NCI-H2196 (cell line): ENCODE results near the gene CLCN6.
A peak's percentile ranks its signal among the peaks of the same experiment; 100 is the strongest.

Experiments used
- DNase-seq: peaks from one replicate; lab custom pipeline; 2025; ENCODE audit not compliant: unreplicated experiment; lab: John Stamatoyannopoulos, UW

CLCN6 gene

DNA sequence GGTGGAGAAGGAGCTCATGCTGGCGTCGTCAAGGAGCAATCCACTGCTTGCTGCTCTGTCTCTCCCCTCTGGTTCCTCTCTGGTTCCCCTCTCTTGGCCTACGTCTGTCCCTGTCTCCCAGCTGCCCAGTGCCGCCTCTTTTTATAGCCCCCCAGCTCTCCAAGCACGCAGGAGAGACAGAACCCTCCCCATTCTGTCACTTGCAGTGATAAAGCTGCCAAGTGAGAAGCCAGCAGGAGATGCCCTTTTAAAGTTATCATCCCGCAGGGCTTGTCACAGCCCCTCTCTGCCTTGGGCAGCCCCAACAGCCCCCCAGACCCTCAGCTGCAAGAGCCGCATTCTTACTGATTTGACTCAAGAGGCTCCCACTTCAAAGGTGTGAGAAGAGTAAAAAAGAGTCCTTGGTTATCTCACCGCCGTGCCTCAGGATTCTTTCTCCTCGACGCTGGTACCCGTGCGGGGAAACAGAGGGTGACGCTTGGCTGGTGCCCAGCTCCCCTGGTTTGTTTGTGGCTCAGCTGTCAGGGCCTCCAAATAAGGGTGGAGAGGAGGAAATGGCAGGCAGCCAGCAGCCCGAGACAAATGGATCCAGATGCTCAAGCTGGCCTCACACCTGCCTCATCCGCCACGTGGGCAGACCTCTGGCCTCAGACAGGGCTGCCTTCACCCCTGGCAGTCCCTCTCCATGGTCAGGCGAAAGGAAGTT is 41.8 kb downstream of the CLCN6 start, which contains the start of gene NPPA:
TSS of gene NPPA (minus strand) at position 117 of the 706 bp plus-strand sequence. CDS start at position 18, 99 bp downstream.
- peak; percentile 94 for DNase-seq

DNA sequence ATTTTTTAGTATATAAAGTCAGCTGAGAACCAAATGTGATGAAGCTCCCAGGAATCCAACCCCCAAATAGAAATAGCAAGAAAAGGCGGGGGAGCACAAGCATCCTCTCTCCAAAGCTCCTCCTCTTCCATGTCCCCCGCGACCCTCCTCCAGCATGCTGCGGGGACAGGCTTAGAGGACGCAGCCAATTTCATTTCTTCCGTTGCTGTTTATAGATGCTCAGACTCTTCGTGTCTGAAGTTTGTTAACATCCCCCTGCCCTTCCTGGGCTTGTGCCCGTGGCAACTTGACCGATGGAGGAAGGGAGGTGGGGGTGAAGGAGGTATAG is 42.3 kb downstream of the CLCN6 start:
- no peak for DNase-seq

DNA sequence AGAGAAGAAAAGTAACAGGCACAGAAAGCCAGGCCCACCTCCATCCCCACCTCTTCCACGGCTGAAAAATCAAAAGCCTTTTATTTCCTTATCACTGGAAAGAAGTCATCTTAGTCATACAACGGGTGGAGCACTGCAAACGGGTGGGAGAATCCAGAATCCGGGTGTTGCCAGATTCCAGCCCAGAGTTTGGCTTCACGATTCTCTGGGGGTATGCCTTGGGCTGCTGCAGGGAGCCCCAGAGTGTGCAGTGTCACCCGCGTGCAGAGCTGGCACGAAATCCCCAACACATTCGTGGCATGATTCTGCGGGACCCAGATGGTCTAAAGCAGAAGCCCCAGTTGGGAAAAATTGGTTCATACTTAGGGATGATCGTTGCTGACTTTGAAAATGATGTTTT is 44.2 kb downstream of the CLCN6 start:
- DNase-seq, result no peak

DNA sequence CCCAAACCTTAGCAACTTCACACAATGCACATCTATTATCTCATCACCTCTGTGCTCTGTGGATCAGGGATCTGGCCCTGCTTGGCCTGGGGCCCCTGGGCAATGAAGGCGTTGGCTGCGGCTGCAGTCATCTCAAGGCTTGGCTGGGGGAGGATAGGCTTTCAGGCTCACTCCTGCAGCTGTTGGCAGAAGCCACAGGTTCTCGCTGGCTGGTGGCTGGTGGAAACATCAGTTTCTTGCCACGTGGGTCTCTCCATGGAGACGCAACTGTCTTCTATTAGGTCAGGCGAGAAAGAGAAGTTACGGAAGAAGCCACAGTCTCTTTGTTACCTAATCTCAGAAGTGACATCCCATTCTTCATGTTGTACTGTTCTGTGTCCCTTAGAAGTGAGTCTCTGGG is 45.2 kb downstream of the CLCN6 start:
- no peak for DNase-seq

DNA sequence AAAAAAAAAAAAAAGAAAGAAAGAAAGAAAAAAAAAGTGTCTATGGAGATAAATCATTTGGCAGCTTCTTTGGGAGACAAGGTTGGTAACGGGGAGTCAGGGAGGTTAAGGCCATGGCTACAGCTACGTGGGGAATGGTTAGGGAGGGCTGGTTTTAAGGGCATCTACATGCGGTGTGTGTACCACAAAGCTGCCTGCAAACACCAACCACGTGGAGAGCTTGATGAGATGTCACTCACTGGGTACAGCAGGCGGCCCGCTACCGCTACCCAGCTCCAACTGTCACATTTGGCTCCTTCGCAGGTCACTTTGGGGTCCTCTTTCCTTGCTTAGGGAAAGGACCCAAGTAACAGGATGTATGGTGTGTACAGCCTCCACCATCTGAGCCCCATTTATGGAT is 48.5 kb downstream of the CLCN6 start:
- DNase-seq, result no peak

DNA sequence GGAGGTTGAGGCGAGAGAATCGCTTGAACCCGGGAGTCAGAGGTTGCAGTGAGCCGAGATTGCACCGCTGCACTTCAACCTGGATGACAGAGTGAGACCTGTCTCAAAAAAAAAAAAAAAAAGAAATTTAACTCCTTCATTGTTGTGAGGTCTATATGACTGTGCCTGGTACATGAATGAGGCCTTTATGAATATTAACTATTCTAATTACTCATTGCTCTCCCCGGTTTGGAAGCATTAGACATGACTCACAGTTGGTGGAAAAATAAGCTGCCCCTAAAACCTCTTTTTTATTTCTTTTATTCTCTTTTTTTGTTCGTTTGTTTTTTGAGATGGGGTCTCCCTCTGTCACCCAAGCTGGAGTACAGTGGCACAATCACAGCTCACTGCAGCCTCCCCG is 49.4 kb downstream of the CLCN6 start:
- no peak for DNase-seq

DNA sequence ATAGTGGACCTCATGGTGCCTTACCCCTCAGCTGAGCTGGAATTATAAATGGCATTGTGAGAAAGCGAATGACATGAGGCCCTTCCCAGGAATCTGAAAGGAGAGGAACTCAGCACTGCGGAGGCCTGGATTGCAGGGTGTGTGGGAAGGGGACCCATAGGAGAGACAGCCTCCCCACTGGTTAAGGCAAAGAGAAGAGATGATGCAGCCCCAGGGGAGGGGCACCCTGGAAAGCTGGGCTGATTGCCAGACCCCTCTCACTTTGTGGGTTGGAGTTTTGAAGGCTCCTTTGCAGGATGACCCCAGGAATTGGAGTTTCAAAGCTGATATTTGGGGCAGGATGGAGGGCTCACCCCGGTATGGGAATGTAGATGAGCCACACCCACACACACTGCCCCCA is 50.7 kb downstream of the CLCN6 start:
- DNase-seq, result no peak

DNA sequence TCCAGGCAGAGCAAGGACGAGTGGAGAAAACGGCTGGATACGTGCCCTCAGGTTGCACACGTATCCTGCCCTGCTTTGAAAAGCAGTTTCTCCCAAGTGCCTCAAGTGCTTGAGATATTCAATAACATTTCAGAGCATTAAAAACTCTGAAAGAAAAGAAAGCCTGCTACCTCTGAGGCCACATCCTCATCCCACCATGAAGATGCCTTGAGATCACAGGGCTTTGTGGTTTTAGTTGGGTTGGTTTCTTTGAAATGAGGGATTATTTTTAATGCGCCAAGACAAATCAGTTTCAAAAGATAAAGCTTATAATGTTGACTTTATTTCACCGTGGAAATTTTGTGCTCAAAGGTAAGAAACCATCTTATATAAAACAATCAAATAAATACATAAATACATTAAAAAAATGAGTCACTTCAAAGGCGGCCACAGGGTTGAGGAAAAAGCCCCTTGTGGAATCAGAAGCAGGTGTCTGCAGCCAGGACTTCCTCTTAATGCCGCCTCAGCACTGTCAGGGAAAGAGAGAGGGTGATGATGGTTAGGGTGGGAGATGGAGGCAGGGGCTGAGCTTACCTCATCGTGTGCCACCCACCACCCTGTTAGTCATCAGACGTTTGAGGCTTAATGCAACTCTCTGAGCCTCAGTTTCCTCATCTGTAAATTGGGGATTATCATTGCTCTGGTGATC is 51.3 kb downstream of the CLCN6 start:
- no peak for DNase-seq

DNA sequence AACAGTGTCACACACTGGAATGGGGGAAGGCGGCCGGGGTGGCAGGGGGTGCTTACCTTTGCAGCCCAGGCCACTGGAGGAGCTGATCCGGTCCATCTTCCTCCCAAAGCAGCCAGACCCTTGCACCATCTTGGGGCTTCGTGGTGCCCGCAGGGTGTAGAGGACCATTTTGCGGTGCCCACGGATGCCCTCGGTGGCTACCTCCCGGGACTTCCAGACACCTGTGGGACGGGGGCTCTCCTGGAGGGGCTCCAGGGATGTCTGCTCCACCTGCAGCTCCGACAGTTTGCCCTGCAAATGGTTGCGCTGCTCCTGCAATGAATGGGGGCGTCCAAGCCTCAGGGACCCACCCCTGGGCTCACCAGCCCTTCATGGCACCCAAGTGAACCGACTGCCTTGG is 52.2 kb downstream of the CLCN6 start:
- no peak for DNase-seq

DNA sequence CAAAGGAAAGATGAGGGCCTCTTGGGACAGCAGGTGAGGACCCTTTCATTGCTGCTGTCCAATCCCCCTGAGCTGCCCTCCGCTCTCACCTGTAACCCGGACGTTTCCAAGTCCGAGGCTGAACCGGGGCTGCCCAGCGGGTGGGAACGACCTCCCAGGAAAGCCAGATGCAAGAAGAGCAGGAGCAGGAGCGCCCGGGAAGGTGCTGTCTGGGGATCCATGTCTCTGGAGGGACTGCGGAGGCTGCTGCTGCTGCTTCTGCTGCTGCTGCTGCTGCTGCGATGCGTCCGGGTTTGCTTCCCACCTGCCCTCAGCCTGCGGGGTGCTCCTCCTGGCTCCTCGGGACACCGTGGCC is 52.6 kb downstream of the CLCN6 start, which contains the start of gene NPPB:
TSS of gene NPPB (minus strand) at position 333 of the 355 bp plus-strand sequence. CDS start at position 221, 112 bp downstream.
- DNase-seq, result no peak

DNA sequence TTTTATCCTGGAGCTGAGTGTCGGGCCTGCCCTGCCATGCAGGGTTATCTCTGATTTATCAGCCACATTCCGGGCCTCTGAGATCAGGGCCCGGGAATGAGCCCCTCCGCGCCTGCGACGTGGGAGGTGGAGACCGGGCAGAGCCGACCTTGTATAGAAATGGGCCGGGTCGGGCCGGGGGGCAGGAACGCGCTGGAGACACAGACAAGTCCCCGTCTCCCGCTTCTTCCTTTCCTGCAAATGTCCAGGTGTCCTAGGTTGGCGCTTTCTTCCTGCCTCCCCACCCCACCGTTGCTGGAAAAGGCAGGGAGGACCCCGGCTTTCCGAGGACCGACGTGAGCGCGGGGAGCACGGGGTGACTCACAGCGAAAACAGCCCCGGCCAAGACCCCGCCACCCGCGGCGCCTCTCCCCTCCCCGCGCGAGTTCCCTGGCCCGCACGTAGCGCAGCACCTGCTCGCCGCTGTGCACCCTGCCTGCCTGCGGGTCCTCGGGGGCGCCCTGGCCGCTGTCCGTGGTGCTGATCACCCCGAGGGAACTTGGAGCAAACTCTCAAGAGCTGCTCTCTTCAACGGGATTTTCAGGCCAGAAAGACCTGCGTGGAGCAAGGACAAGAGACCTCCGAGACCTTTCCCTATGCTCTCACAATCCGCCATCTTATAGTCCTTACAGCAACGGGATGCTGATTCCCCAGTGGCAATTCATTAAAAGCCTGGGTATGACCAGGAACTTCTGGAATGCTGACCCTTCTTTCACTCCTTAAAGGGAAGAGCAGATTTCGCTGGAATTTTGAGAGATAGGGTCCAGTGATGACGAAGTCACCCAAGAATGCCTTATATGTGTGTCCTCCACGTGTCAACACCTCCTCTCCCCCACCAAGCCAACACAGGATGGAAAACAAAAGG is 53.2 kb downstream of the CLCN6 start:
- no peak for DNase-seq

DNA sequence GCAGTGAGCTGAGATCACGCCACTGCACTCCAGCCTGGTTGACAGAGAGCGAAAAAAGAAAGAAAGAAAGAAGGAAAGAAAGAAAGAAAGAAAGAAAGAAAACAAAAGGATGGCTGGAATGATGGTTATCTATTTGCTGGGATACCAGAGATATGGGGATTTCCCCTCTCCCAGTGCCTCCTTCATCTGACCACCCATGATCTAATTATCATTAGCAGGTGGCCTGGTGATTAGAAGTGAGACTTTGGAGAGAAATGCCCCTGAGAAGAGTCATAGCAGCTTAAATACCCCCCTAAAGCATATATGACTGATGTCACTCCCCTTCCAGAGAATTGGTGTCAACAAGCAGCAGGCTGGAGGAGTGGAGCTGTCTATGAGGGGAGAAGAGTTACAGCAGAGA is 54.1 kb downstream of the CLCN6 start:
- no peak for DNase-seq

DNA sequence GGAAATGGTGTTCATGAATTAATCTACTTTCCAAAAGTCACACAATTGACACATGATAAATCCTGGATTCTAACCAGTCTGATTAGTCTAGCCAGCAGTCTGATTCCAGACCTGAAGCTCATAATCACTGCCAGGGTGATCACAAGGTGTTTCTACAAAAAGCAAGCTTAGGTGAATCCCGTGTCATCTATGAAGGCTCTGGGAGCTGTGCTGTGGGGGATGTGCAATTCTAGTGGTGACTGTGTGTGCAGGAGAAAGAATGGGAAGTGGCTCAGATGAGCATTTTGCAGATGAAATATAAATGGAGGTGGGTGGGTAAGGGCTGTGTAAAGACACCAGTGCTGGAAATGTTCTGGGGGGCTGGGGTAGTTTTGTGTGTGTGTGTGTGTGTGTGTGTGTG is 54.6 kb downstream of the CLCN6 start:
- DNase-seq, result no peak

DNA sequence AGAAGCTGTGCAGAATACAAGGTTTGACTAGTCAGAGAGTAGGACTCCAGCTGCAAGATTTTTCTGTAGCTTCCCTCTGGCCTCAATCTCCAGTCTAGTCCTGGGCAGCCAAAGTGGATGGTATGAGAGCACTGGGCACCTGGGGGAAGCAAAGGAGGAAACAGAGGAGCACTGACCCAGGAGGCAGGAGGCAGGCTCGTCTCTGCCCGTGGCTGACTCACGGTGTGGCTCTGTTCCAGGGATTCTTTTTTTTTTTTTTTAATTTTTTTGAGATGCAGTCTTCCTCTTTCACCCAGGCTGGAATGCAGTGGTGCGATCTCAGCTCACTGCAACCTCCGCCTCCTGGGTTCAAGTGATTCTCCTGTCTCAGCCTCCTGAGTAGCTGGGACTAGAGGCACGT is 56.9 kb downstream of the CLCN6 start:
- DNase-seq, result peak; percentile 36

DNA sequence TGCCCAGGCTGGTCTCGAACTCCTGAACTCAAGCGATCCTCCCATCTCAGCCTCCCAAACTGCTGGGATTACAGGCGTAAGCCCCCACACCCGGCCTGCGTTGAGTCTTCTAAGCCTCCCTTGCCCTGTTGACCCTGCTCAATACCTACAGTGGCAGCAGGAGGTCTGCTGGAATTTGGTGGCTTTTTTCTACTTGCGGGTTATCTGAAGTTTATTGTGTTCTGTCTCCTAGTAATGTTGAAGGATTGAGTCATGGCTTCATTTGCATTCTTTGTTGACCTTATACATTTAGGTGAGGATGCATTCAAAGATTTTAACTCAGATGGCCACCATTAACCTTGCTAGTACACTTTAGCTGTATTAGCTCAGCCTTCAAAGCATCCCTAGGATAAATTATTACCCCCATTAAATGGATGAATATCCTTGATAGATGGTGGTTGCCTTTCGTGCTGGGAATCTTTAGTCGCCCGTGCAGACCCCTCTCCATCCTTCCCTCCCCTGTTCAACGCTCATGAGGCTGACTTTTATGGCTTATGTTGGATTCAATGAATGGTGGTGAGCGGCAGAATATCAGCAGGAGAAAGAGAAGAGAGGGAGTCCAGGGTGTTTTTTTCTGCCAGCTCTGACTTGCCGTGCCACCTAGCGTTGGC is 62.5 kb downstream of the CLCN6 start:
- no peak for DNase-seq

DNA sequence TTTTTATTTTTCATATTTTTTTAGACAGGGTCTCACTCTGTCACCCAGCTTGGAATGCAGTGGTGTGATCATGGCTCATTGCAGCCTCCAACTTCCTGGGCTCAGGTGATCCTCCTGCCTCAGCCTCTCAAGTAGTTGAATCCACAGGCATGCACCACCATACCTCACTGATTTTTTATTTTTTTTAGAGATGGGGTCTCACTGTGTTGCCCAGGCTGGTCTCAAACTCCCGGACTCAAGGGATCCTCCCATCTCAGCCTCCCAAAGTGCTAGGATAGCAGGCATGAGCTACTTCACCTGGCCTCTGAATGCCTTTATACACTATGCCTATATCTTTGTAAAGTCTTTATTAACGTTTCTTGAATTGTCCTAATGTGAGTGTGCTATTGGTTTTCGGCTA is 63.1 kb downstream of the CLCN6 start:
- no peak for DNase-seq

DNA sequence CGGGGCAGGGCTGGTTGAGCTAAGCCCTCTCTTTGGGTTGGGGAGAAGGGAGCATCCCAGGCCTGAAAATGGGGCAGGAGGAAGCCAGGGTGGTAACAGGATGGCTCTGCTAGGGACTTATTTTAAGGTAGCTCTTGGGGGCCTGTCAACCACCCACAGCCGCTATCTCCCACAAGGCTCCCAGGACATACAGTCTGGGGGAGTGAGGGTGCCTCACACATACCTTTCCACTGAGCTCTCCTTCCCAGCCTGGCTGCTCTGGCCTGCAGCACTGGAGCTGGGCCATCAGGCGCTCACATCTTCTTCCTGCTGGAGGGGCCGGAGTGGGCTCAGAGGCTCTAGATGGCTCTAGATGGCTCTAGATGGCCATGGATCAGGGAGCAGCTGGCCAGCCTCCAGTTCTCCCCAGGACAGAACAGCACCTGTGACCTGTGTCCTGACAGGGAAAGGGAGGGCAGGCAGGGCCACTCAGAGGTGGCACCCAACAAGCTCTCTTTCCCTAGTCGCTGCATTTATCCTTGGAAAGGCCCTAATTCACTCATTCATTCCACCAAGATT is 63.7 kb downstream of the CLCN6 start:
- no peak for DNase-seq

DNA sequence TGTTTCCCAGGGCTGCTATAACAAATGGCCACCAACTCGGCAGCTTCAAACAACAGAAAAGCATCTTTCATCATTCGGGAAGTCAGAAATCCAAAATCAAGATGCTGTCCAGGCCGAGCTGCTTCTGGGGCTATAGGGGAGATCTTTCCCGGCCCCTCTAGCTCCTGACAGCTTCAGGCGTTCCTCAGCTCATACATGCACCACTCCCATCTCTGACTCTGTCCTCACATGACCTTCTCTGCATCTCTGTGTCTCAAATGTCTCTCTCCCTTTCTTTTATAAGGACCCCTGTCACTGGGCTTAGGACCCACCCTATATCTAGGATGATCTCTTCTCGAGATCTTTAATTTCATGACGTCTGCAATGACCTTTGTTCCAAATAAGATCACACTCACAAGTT is 66.6 kb downstream of the CLCN6 start:
- DNase-seq, result no peak

DNA sequence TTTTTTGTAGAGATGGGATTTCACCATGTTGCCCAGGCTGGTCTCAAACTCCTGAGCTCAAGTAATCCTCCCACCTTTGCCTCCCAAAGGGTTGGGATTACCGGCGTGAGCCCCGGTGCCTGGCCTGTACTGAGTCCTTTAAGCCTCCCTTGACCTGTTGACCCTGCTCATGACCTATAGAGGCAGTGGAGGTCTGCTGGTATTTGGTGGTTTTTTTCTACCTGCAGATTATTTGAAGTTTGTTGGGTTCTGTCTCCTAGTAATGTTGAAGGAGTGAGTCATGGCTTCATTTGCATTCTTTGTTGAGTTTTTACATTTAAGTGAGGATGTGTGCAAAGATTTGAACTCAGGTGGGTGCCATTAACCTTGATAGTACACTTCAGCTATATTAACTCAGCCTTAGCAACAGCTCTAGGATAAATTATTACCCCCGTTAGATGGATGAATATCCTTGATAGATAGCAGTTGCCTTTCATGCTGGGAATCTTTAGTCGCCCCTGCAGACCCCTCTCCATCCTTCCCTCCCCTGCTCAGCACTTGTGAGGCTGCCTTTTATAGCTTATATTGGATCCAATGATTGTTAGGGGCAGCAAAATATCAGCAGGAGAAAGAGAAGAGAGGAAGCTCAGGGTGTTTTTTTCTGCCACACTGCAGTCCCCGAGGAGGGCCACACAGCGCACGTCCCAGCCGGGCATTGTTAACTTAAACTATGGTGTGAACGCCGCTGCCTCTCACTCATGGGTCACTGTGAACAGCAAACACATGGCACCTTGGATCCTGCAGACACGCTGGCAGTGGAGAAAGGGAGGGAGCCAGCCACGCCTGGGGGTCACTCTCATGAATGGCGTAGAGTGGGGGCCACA is 67.6 kb downstream of the CLCN6 start:
- no peak for DNase-seq

DNA sequence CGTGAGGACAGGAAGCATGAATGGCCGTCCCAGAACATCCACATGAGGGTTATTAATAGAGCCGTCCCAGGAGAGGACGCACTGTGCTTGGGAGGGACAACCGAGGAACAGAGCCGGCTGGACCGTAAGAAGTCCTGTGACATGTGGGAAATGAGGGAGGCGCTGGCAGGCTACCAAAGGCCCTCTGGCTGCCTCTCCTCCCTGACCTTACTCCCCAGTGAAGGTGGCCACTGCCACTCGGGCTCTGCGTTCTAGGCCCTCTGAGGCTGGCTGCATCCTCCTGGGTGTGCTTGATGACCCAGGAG is 68.2 kb downstream of the CLCN6 start:
- no peak for DNase-seq
